ENCODE data around the gene NECTIN1. TPM values are rescaled to one million over a fixed set of nuclear protein-coding genes. Genes with fewer than 3 reads are reported as not detected.

Gene NECTIN1
- total and polyA plus RNA-seq, 2 of the 13 experiments (the other 11 are each of a cell fraction or from before 2014, with no cell fraction given) = 3.9 to 7.3 TPM

- FAIRE-seq (no peak), ATAC-seq (no peak), DNase-seq (ENCODE audit: low spot score) (no peak)
- H3K36me3 ChIP-seq (replicated peaks in 1 of 2; ENCODE audit: control insufficient read depth in 1 of 2, insufficient read depth in 2 of 2, low read length in 2 of 2) = no peaks in the 10 kb centered on the region
- 0 out of 2 replicates have a peak, but pooled peaks cover 6% of the 10 kb centered on the region for H4K20me1 ChIP-seq (ENCODE audit: insufficient read depth, low read length)
- no TSS peak for BruUV-seq (replicated peaks)
- no peaks in the 10 kb centered on the region for H3K79me2 ChIP-seq (ENCODE audit: insufficient read depth, low read length)
- no peak overlapping the region for H3K4me3 ChIP-seq (replicated peaks in 1 of 3; ENCODE audit: insufficient read depth in 1 of 3, low read depth in 2 of 3, low read length in 3 of 3)
- H3K9ac ChIP-seq (ENCODE audit: insufficient read depth, low read depth, low read length) = no peak overlapping the region
- H3K4me2 ChIP-seq (ENCODE audit: low read depth, low read length) = no peak overlapping the region
- in situ Hi-C loops (cut with HindIII; ENCODE audit: extremely low pct_ligation_motif_present, low pct_unique_long_range_greater_than_20kb) = loop anchor here (5.0 kb wide), 1 partner anchor 97 kb away; the partner anchor contains the start of gene NECTIN1
- intact Hi-C loops (cut with micrococcal nuclease; ENCODE audit: unreplicated experiment) = no loop called here
- no peak overlapping the region for H2AFZ ChIP-seq (ENCODE audit: low read length)
- 67% methylated on average over 3 of the region's 8 CpGs for WGBS (ENCODE audit: low lambda C conversion rate)
- ChIA-PET POLR2A (no interaction called here), CTCF (ENCODE audit: low intra/inter-chr PET ratio, low total read pairs) (no interaction called here)
- H3K9me3 ChIP-seq (ENCODE audit: low read length) = no peaks in the 10 kb centered on the region
- H3K27ac ChIP-seq (ENCODE audit: extremely low read length, insufficient read depth, low read length) = no peak overlapping the region
- peaks cover 6 to 34% of the 10 kb centered on the region in 2 experiments for H3K27me3 ChIP-seq (ENCODE audit: control insufficient read depth in 1 of 2, insufficient read depth in 2 of 2, low read length in 2 of 2)
- H3K4me1 ChIP-seq (ENCODE audit: insufficient read depth, low read length) = peaks cover 36% of the 10 kb centered on the region
- TF ChIP-seq ELF1 (CRISPR knock-in tag; IDR thresholded peaks at IDR 0.05) (no peak), KLF15 (CRISPR knock-in tag; IDR thresholded peaks at IDR 0.05; ENCODE audit: borderline replicate concordance) (no peak), ZNF7 (CRISPR knock-in tag; IDR thresholded peaks at IDR 0.05) (no peak), KLF13 (CRISPR knock-in tag; IDR thresholded peaks at IDR 0.05) (no peak), HNRNPLL (IDR thresholded peaks at IDR 0.05; ENCODE audit: low read depth, low read length, poor library complexity, severe bottlenecking) (no peak), HOXA7 (CRISPR knock-in tag; IDR thresholded peaks at IDR 0.05) (no peak), MLXIP (CRISPR knock-in tag; IDR thresholded peaks at IDR 0.05; ENCODE audit: borderline replicate concordance) (no peak), PBX3 (CRISPR knock-in tag; IDR thresholded peaks at IDR 0.05; ENCODE audit: borderline replicate concordance) (no peak), NR2C2 (CRISPR knock-in tag; IDR thresholded peaks at IDR 0.05; ENCODE audit: borderline replicate concordance) (no peak), SNAPC5 (CRISPR knock-in tag; IDR thresholded peaks at IDR 0.05; ENCODE audit: borderline replicate concordance) (no peak), HNF4G (IDR thresholded peaks at IDR 0.05; ENCODE audit: borderline replicate concordance, low read depth, low read length) (no peak), HNF4G (CRISPR knock-in tag; IDR thresholded peaks at IDR 0.05; ENCODE audit: borderline replicate concordance, low read depth) (no peak), ZNF12 (CRISPR knock-in tag; IDR thresholded peaks at IDR 0.05) (no peak), ZNF710 (CRISPR knock-in tag; IDR thresholded peaks at IDR 0.05; ENCODE audit: borderline replicate concordance) (no peak)
These were observed 99.0 kb downstream of the NECTIN1 start for GRCh38 chr11:119629834-119630624.

Data from HepG2 (cell line).